Lower leg skin (tissue), 3 donors: ENCODE measurements around the gene CLMP.

Experiments used
- POLR2A ChIP-seq, 2 donors: fragments of 450-650 bp; IDR thresholded peaks; one replicate each; pipeline ENCODE4 v1.6.1; 2016 to 2017; ENCODE audit warnings: antibody characterized with exemption in 2 of 2, mild to moderate bottlenecking in 1 of 2, moderate library complexity in 1 of 2
- TF ChIP-seq, protein P1 (sequence below), 3 donors: fragments of 450-650 bp; IDR thresholded peaks; one replicate each; pipeline ENCODE4 v1.5.1; 2016; ENCODE audit warnings: antibody characterized with exemption in 3 of 3, mild to moderate bottlenecking in 3 of 3, moderate library complexity in 2 of 3

- TF ChIP-seq, protein P1, sequence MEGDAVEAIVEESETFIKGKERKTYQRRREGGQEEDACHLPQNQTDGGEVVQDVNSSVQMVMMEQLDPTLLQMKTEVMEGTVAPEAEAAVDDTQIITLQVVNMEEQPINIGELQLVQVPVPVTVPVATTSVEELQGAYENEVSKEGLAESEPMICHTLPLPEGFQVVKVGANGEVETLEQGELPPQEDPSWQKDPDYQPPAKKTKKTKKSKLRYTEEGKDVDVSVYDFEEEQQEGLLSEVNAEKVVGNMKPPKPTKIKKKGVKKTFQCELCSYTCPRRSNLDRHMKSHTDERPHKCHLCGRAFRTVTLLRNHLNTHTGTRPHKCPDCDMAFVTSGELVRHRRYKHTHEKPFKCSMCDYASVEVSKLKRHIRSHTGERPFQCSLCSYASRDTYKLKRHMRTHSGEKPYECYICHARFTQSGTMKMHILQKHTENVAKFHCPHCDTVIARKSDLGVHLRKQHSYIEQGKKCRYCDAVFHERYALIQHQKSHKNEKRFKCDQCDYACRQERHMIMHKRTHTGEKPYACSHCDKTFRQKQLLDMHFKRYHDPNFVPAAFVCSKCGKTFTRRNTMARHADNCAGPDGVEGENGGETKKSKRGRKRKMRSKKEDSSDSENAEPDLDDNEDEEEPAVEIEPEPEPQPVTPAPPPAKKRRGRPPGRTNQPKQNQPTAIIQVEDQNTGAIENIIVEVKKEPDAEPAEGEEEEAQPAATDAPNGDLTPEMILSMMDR (IDR thresholded peaks at IDR 0.05): no peak
- no peak for TF ChIP-seq POLR2A (IDR thresholded peaks at IDR 0.05)
Measured at GRCh38 chr11:123194337-123195187, 486 bp downstream of the CLMP start.
